ENCODE data around the gene PCNX1.

The PCNX1 gene

DNA sequence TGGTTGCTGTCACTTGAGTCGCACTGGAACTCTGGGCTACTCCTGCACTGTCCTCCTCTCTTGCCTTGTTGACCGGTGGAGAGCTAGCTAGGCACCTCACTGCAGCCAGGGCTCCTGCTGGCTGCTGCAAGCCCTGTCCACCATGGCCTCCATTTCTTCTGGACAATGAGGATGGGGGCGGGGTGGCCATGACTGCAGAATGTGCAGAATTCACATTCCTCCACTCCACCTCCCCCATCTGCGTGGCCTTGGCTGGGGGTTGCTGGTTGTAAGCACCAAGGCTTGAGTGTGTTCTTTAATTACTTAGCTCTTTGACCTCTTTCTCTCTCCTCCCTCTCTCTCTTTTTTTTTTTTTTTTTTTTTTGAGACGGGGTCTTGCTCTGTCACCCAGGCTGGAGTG lies 248.5 kb downstream of the PCNX1 start:
- TF ChIP-seq ZNF837 (tag by site-specific recombination; IDR thresholded peaks at IDR 0.05) (no peak), ZNF544 (tag by site-specific recombination; IDR thresholded peaks at IDR 0.05) (no peak), ZNF530 (tag by site-specific recombination; IDR thresholded peaks at IDR 0.05; ENCODE audit: low read depth) (no peak), ZNF354C (tag by site-specific recombination; IDR thresholded peaks at IDR 0.05; ENCODE audit: borderline replicate concordance, low read depth) (no peak)
- no peaks in the 10 kb centered on the region for H3K36me3 ChIP-seq (ENCODE audit: control insufficient read depth in 2 of 2, insufficient read depth in 1 of 2, low read length in 2 of 2)

DNA sequence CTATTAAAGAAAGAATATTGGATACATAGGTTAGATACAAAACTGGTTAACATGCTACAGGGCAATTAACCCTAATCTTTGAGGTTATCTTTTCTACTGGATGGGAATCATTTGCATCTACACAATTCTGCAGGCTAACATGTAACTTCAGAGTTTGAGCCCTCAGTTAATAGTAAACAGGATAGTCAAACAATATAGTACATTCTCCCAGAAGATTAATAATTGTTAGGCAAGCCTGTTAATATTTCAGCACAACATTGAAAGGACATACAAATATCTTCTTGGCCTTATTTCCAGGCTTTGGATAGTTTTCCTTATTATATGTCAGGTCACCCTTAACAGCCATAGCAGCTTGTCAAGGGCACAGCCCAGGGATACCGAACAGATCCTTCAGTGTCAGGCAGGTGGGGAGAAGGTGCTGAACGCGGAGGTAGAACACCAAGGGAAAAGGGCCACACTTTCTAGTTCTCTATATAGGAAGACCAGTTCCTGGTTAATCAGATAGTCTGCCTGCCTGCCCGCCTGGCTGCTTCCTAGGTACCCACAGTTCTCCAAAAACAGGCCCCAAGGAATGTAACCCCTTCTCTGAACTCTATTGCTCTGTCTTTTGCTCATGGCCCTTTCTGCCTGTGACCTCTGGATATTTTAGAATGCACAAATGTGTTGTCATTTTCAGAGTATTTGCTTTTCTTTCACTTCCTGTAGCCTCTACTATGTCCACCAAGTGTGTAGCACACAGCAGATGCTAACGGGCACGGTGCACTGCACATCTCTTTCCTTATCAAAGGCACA lies 256.0 kb downstream of the PCNX1 start:
- ChIA-PET CTCF (no interaction called here), POLR2A (no interaction called here)
- no peak for TF ChIP-seq ZBTB21 (tag by site-specific recombination; IDR thresholded peaks at IDR 0.05)
- TF ChIP-seq, protein P1, sequence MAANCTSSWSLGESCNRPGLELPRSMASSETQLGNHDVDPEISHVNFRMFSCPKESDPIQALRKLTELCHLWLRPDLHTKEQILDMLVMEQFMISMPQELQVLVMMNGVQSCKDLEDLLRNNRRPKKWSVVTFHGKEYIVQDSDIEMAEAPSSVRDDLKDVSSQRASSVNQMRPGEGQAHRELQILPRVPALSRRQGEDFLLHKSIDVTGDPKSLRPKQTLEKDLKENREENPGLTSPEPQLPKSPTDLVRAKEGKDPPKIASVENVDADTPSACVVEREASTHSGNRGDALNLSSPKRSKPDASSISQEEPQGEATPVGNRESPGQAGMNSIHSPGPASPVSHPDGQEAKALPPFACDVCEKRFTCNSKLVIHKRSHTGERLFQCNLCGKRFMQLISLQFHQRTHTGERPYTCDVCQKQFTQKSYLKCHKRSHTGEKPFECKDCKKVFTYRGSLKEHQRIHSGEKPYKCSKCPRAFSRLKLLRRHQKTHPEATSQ (tag by site-specific recombination; IDR thresholded peaks at IDR 0.05): no peak
- no peak for TF ChIP-seq ZFP3 (tag by site-specific recombination; IDR thresholded peaks at IDR 0.05; ENCODE audit: low read depth)
- TF ChIP-seq ZBTB17 (tag by site-specific recombination; IDR thresholded peaks at IDR 0.05): no peak
- no peak for TF ChIP-seq GFI1B (tag by site-specific recombination; IDR thresholded peaks at IDR 0.05)
- Histone ChIP-seq H3K36me3 (ENCODE audit: control insufficient read depth in 2 of 2, insufficient read depth in 1 of 2, low read length in 2 of 2) (no peaks in the 10 kb centered on the region), H3K9me3 (ENCODE audit: control insufficient read depth, insufficient read depth, low read depth, low read length) (no peaks in the 10 kb centered on the region), H3K4me3 (ENCODE audit: low read depth, low read length) (no peak overlapping the region), H3K27ac (ENCODE audit: extremely low read depth, low read depth, low read length) (no peak overlapping the region), H3K4me1 (ENCODE audit: control insufficient read depth, insufficient read depth, low read length) (no peaks in the 10 kb centered on the region)

More for the DNA sequence above, 248.5 kb downstream of the PCNX1 start:
- no peaks in the 10 kb centered on the region for H3K4me1 ChIP-seq (ENCODE audit: control insufficient read depth, insufficient read depth, low read length)
- POLR2A ChIA-PET: no interaction called here
- no peak overlapping the region for H3K4me3 ChIP-seq (ENCODE audit: low read depth, low read length)
- no peaks in the 10 kb centered on the region for H3K9me3 ChIP-seq (ENCODE audit: control insufficient read depth, insufficient read depth, low read depth, low read length)
- no peak overlapping the region for H3K27ac ChIP-seq (ENCODE audit: extremely low read depth, low read depth, low read length)
- CTCF ChIA-PET: no interaction called here

DNA sequence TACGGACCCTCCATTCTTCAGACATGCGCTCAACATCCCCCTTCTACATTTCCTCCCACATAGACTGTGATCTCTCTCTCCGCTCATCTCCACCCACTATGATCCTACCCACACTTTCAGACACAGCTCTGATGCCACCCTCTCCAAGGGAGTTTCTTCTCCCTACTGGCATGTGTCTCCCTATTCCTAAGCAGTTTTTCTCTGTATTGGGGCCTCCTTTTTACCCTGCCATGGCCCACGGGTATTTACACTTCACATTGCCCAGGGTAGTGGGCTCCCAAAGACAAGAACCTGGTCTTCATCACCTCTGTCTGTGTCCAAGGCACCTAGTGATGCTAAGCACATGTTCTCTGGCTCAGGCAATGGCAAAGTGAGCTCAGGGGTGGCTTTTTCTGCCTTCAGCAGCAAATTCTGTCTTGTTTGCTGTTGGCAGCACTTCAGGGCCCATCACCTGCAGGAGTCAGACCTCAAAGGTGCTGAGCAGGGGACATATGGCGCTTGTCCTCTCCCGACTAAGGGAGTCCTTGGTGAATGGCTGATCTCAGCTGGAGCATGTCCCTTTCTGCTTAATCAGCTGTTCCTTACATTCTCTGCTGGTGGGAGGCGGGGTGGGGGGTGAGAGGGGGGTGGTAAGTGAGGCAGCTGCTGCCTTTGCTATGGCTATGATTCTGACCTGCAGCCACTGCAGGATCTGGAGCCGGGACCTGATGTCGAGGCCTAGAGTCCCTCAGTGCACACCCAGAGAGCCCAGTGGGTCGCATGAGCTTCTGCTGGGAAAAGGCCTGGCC lies 256.8 kb downstream of the PCNX1 start:
- Histone ChIP-seq H3K4me3 (ENCODE audit: low read depth, low read length) (no peak overlapping the region), H3K9me3 (ENCODE audit: control insufficient read depth, insufficient read depth, low read depth, low read length) (no peaks in the 10 kb centered on the region), H3K36me3 (ENCODE audit: control insufficient read depth in 2 of 2, insufficient read depth in 1 of 2, low read length in 2 of 2) (no peaks in the 10 kb centered on the region), H3K4me1 (ENCODE audit: control insufficient read depth, insufficient read depth, low read length) (no peaks in the 10 kb centered on the region), H3K27ac (ENCODE audit: extremely low read depth, low read depth, low read length) (no peak overlapping the region)
- ChIA-PET CTCF (interaction anchor here (0.6 to 1.1 kb wide), 4 partner anchors 18 to 1044 kb away, joined by 3 to 6 read pairs (median 4); no protein-coding TSS in a partner anchor), POLR2A (no interaction called here)
- TF ChIP-seq ZNF366 (tag by site-specific recombination; conservative IDR thresholded peaks at IDR 0.05) (no peak), EGR2 (tag by site-specific recombination; IDR thresholded peaks at IDR 0.05; ENCODE audit: low read depth) (peak; percentile 57), ZFHX2 (tag by site-specific recombination; conservative IDR thresholded peaks at IDR 0.05) (peak; percentile 37; the same call in 1 of the 2 replicates), ZNF335 (tag by site-specific recombination; conservative IDR thresholded peaks at IDR 0.05) (no peak)

All from HEK293 (cell line).